ENCODE results near the gene OS9. TPM values are rescaled to one million over a fixed set of nuclear protein-coding genes. Genes with fewer than 3 reads are reported as not detected.

OS9 gene
- total and polyA plus RNA-seq, 4 donors, result 140 to 261 (median 190) TPM

GRCh38 chr12:57750561-57751431 is 56.9 kb downstream of the OS9 start:
- WGBS (ENCODE audit: insufficient coverage), result 87% methylated on average over 8 of the region's 15 CpGs
- DNase-seq (ENCODE audit: low read depth in 4 of 6, low spot score in 6 of 6), result no peak
- Histone ChIP-seq H3K9me3 (ENCODE audit: control insufficient read depth, insufficient read depth, low read length) (no peaks in the 10 kb centered on the region), H3K36me3 (ENCODE audit: control insufficient read depth, insufficient read depth, low read length) (peaks cover 41% of the 10 kb centered on the region), H3K27me3 (ENCODE audit: control insufficient read depth, insufficient read depth, low read length) (no peaks in the 10 kb centered on the region), H3K4me1 (ENCODE audit: control insufficient read depth, insufficient read depth, low read length) (peaks cover 16% of the 10 kb centered on the region), H3K27ac (ENCODE audit: low read depth, low read length) (peak overlapping the region; percentile 89), H3K4me3 (ENCODE audit: low read depth, low read length) (peak overlapping the region; percentile 100)

DNA sequence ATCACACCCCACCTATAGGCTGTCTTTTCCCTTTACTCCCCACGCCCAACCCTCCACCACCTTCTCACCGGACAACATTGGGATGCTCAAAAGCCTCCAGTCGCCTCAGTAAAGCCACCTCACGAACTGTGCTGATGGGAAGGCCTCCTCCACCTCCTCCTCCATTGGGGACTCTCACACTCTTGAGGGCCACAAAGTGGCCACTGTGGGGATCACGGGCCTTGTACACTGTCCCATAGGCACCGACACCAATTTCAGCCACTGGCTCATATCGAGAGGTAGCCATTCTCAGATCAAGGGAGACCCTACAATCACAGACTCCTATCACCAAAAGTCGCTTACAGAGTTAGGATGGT is 57.5 kb downstream of the OS9 start:
- peak overlapping the region; percentile 89 for H3K27ac ChIP-seq (ENCODE audit: low read depth, low read length)
- no peaks in the 10 kb centered on the region for H3K9me3 ChIP-seq (ENCODE audit: control insufficient read depth, insufficient read depth, low read length)
- no peak for DNase-seq (ENCODE audit: low read depth in 4 of 6, low spot score in 6 of 6)
- peaks cover 41% of the 10 kb centered on the region for H3K36me3 ChIP-seq (ENCODE audit: control insufficient read depth, insufficient read depth, low read length)
- H3K4me3 ChIP-seq (ENCODE audit: low read depth, low read length), result peak overlapping the region; percentile 100
- 16% methylated on average over 7 of the region's 8 CpGs for WGBS (ENCODE audit: insufficient coverage)
- peaks cover 19% of the 10 kb centered on the region for H3K4me1 ChIP-seq (ENCODE audit: control insufficient read depth, insufficient read depth, low read length)
- H3K27me3 ChIP-seq (ENCODE audit: control insufficient read depth, insufficient read depth, low read length), result no peaks in the 10 kb centered on the region

- 0% methylated on average over 53 of the region's 58 CpGs for WGBS (ENCODE audit: insufficient coverage)
These were observed 58.1 kb downstream of the OS9 start, which contains the start of gene CDK4 for GRCh38 chr12:57751788-57752667. Gene CDK4 (minus strand): TSS chr12:57752310. CDS start chr12:57751717, 593 bp downstream.

GRCh38 chr12:57752668-57753000 is 58.7 kb downstream of the OS9 start:
- peak overlapping the region; percentile 80 for H3K27ac ChIP-seq (ENCODE audit: low read depth, low read length)
- DNase-seq (ENCODE audit: low read depth in 4 of 6, low spot score in 6 of 6), result no peak
- peaks cover 23% of the 10 kb centered on the region for H3K4me1 ChIP-seq (ENCODE audit: control insufficient read depth, insufficient read depth, low read length)
- H3K27me3 ChIP-seq (ENCODE audit: control insufficient read depth, insufficient read depth, low read length), result no peaks in the 10 kb centered on the region
- 0% methylated on average over 1 of the region's 5 CpGs for WGBS (ENCODE audit: insufficient coverage)
- peak overlapping the region; percentile 100 for H3K4me3 ChIP-seq (ENCODE audit: low read depth, low read length)
- H3K36me3 ChIP-seq (ENCODE audit: control insufficient read depth, insufficient read depth, low read length), result peaks cover 39% of the 10 kb centered on the region
- no peaks in the 10 kb centered on the region for H3K9me3 ChIP-seq (ENCODE audit: control insufficient read depth, insufficient read depth, low read length)

More at GRCh38 chr12:57751788-57752667, 58.1 kb downstream of the OS9 start, which contains the start of gene CDK4:
- peaks cover 23% of the 10 kb centered on the region for H3K4me1 ChIP-seq (ENCODE audit: control insufficient read depth, insufficient read depth, low read length)
- DNase-seq (ENCODE audit: low read depth in 4 of 6, low spot score in 6 of 6), result peak; percentile 95 to 100 (median 98)
- no peaks in the 10 kb centered on the region for H3K27me3 ChIP-seq (ENCODE audit: control insufficient read depth, insufficient read depth, low read length)
- H3K4me3 ChIP-seq (ENCODE audit: low read depth, low read length), result peak within 1 kb of the TSS; percentile 100
- H3K27ac ChIP-seq (ENCODE audit: low read depth, low read length), result peak within 1 kb of the TSS; percentile 89
- no peaks in the 10 kb centered on the region for H3K9me3 ChIP-seq (ENCODE audit: control insufficient read depth, insufficient read depth, low read length)
- H3K36me3 ChIP-seq (ENCODE audit: control insufficient read depth, insufficient read depth, low read length), result peaks cover 40% of the 10 kb centered on the region

DNA sequence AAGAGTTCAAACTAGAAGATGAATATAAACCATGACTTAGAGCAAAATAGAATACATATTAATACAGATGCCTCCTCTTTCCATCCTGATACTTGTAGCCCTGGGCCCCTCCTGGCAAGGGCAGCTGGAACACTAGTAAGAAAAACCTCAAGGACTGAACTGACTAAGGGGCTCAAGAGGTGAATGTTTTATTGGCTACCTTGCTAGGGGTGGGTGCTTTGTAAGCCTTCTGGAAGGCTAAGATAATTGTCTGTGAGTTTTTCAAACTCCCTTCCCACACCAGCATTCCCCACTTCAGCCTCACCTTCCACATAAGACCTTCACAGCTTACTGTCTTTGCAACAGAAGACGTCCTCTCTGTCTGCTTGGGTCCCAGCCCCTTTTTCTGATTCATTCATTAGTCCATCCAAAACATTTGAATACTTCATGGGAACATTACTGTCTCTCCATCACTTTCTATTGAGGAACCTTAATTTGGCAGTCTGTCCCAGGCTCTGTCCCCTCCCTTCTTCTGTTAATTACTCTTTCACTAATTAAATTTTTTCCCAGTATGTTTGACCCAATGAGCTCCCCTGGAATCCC is 59.9 kb downstream of the OS9 start:
- Histone ChIP-seq H3K27me3 (ENCODE audit: control insufficient read depth, insufficient read depth, low read length) (no peaks in the 10 kb centered on the region), H3K27ac (ENCODE audit: low read depth, low read length) (no peak overlapping the region), H3K9me3 (ENCODE audit: control insufficient read depth, insufficient read depth, low read length) (no peaks in the 10 kb centered on the region), H3K36me3 (ENCODE audit: control insufficient read depth, insufficient read depth, low read length) (peaks cover 39% of the 10 kb centered on the region), H3K4me3 (ENCODE audit: low read depth, low read length) (peak overlapping the region; percentile 46), H3K4me1 (ENCODE audit: control insufficient read depth, insufficient read depth, low read length) (peaks cover 23% of the 10 kb centered on the region)
- 14% methylated on average over 1 of the region's 1 CpG for WGBS (ENCODE audit: insufficient coverage)
- no peak for DNase-seq (ENCODE audit: low read depth in 4 of 6, low spot score in 6 of 6)

- WGBS (ENCODE audit: insufficient coverage), result under 1% methylated on average over 29 of the region's 41 CpGs
- no peaks in the 10 kb centered on the region for H3K27me3 ChIP-seq (ENCODE audit: control insufficient read depth, insufficient read depth, low read length)
- DNase-seq (ENCODE audit: low read depth in 4 of 6, low spot score in 6 of 6), result peak in 2 of 6 donors; percentile 82 to 94
- H3K4me1 ChIP-seq (ENCODE audit: control insufficient read depth, insufficient read depth, low read length), result peaks cover 23% of the 10 kb centered on the region
- H3K36me3 ChIP-seq (ENCODE audit: control insufficient read depth, insufficient read depth, low read length), result peaks cover 36% of the 10 kb centered on the region
- H3K9me3 ChIP-seq (ENCODE audit: control insufficient read depth, insufficient read depth, low read length), result no peaks in the 10 kb centered on the region
- no peak within 1 kb of the TSS for H3K27ac ChIP-seq (ENCODE audit: low read depth, low read length)
- peak within 1 kb of the TSS; percentile 46 for H3K4me3 ChIP-seq (ENCODE audit: low read depth, low read length)
These were observed 60.7 kb downstream of the OS9 start, which contains the start of gene MARCHF9 for GRCh38 chr12:57754411-57755193. Gene MARCHF9 (plus strand): TSS chr12:57755103. CDS start chr12:57755529, 426 bp downstream.

GRCh38 chr12:57755194-57755453 is 61.2 kb downstream of the OS9 start:
- Histone ChIP-seq H3K9me3 (ENCODE audit: control insufficient read depth, insufficient read depth, low read length) (no peaks in the 10 kb centered on the region), H3K36me3 (ENCODE audit: control insufficient read depth, insufficient read depth, low read length) (peaks cover 32% of the 10 kb centered on the region), H3K27me3 (ENCODE audit: control insufficient read depth, insufficient read depth, low read length) (no peaks in the 10 kb centered on the region), H3K4me3 (ENCODE audit: low read depth, low read length) (peak overlapping the region; percentile 46), H3K27ac (ENCODE audit: low read depth, low read length) (no peak overlapping the region), H3K4me1 (ENCODE audit: control insufficient read depth, insufficient read depth, low read length) (peaks cover 23% of the 10 kb centered on the region)
- 2% methylated on average over 19 of the region's 34 CpGs for WGBS (ENCODE audit: insufficient coverage)
- no peak for DNase-seq (ENCODE audit: low read depth in 4 of 6, low spot score in 6 of 6)

GRCh38 chr12:57755454-57756372 is 61.8 kb downstream of the OS9 start:
- peak in 2 of 6 donors; percentile 41 to 43 for DNase-seq (ENCODE audit: low read depth in 4 of 6, low spot score in 6 of 6)
- under 1% methylated on average over 65 of the region's 76 CpGs for WGBS (ENCODE audit: insufficient coverage)
- H3K27me3 ChIP-seq (ENCODE audit: control insufficient read depth, insufficient read depth, low read length), result no peaks in the 10 kb centered on the region
- H3K4me1 ChIP-seq (ENCODE audit: control insufficient read depth, insufficient read depth, low read length), result peaks cover 23% of the 10 kb centered on the region
- H3K36me3 ChIP-seq (ENCODE audit: control insufficient read depth, insufficient read depth, low read length), result peaks cover 30% of the 10 kb centered on the region
- no peaks in the 10 kb centered on the region for H3K9me3 ChIP-seq (ENCODE audit: control insufficient read depth, insufficient read depth, low read length)
- no peak overlapping the region for H3K27ac ChIP-seq (ENCODE audit: low read depth, low read length)
- peak overlapping the region; percentile 46 for H3K4me3 ChIP-seq (ENCODE audit: low read depth, low read length)

Measured in spinal cord (tissue), 10 donors.